Upper lobe of left lung (tissue), 6 donors: Measurements from ENCODE around the gene PKD2L1. TPM values are rescaled to one million over a fixed set of nuclear protein-coding genes. Genes with fewer than 3 reads are reported as not detected.
"Not testable (repeated sequence)": the region's sequence is repeated elsewhere in the genome, so short reads cannot be mapped to it uniquely, and the experiment has no call there.

Experiments used
- ATAC-seq, 2 donors: fragments of 200-7000 bp; cut with Tn5 transposase; one replicate each; pipeline ENCODE4 v1.9.1; 2022; ENCODE audit warnings: mild to moderate bottlenecking in 2 of 2, moderate library complexity in 2 of 2; ENCODE audit not compliant: low FRiP score in 2 of 2
- DNase-seq, 2 donors: peaks; one replicate each; pipeline ENCODE4 v3.0.0-alpha.2; 2019 to 2020
- H3K27ac ChIP-seq, 4 donors: fragments of 200-600 bp; sonication (generic); one replicate each; pipeline ENCODE4 v1.5.1; 2016 to 2019
- H3K27me3 ChIP-seq, 4 donors: fragments of 200-600 bp; sonication (generic); one replicate each; pipeline ENCODE4 v1.5.1; 2017 to 2019
- H3K36me3 ChIP-seq, 4 donors: fragments of 200-600 bp; sonication (generic); one replicate each; pipeline ENCODE4 v1.5.1; 2016 to 2019
- H3K4me1 ChIP-seq, 4 donors: fragments of 200-600 bp; sonication (generic); one replicate each; pipeline ENCODE4 v1.5.1; 2018 to 2019
- H3K4me3 ChIP-seq, 4 donors: fragments of 200-600 bp; sonication (generic); one replicate each; pipeline ENCODE4 v1.5.1; 2017 to 2019; ENCODE audit warnings: mild to moderate bottlenecking in 2 of 4, moderate library complexity in 1 of 4
- H3K9me3 ChIP-seq, 4 donors: fragments of 200-600 bp; sonication (generic); one replicate each; pipeline ENCODE4 v1.5.1; 2018 to 2019
- EP300 ChIP-seq, 4 donors: sonication (generic); formaldehyde crosslinking; IDR thresholded peaks; one replicate each; pipeline ENCODE4 v1.5.1; 2017; ENCODE audit warnings: antibody characterized with exemption in 4 of 4, control low read depth in 2 of 4
- POLR2A ChIP-seq, 4 donors: fragments of 450-650 bp; IDR thresholded peaks; one replicate each; pipeline ENCODE4 v1.5.1; 2016 to 2017; ENCODE audit warnings: antibody characterized with exemption in 4 of 4, mild to moderate bottlenecking in 2 of 4
- POLR2AphosphoS5 ChIP-seq, 2 donors: sonication (generic); formaldehyde crosslinking; IDR thresholded peaks; one replicate each; pipeline ENCODE4 v1.5.1; 2017; ENCODE audit warnings: antibody characterized with exemption in 2 of 2
- WGBS, 2 donors: methylation state at CpG; one replicate each; pipeline ENCODE4 v1.1.5; 2017 to 2018; 5-methylcytosine and 5-hydroxymethylcytosine counted together
- total RNA-seq, 6 donors: library from RNA; depleted of rRNA in 4 of 6; stranded (reverse); fragments of >200 nt in 4 of 6; gene quantifications; one replicate each; pipeline versions ENCODE4 v1.1.0 to v1.2.1, GENCODE V29; 2016 to 2021
- TF ChIP-seq, protein P1 (sequence below), 6 experiments: fragments of 450-650 bp in 4 of 6; fragments of 200-600 bp in 2 of 6; sonication (generic) in 2 of 6; IDR thresholded peaks; one replicate each; pipeline ENCODE4 v1.5.1; 2016 to 2019; ENCODE audit warnings: antibody characterized with exemption in 6 of 6
- donor health status: DM: no; HTN: no; CAD: no; lungs with moderate emphysema.
- donor health status: DM: no; HTN: yes; CAD: no; lungs with severe emphysema.

Gene PKD2L1
- 1 to 10 TPM in 5 of 6 donors, under 1 TPM in 1; 0.61 to 8.4 (median 2.0) TPM for total RNA-seq

DNA sequence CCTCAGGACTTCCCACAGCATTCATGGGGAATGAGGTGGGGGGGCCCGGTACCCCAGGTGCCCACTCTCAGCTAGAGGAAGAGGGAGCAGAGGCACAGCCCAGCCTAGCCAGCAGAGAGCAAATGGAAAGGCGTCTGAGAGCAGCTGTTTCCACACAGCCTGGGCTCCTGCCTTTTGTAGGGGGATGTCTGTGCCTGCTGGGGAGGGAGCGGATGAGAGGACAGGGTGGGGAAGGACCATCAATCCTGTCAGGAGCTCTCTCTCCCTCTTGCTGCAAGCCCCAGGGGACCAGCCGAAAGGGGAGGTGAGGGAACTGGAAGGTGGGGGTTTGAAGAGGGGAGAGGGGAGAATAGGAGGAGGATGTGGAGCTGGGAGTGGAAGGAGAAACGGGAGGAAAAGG is at the start of gene PKD2L1:
TSS of gene PKD2L1 (minus strand) at position 150 of the 400 bp plus-strand sequence. CDS start at position 25, 125 bp downstream.
- 67 to 87% methylated on average over 4 to 5 of the region's 5 CpGs for WGBS, 2 donors
- no peaks in the 10 kb centered on the region for H3K36me3 ChIP-seq
- DNase-seq (no peak), ATAC-seq (no peak)
- H3K4me3 ChIP-seq, result no peak within 1 kb of the TSS
- H3K27ac ChIP-seq, result no peak within 1 kb of the TSS
- TF ChIP-seq, protein P1, sequence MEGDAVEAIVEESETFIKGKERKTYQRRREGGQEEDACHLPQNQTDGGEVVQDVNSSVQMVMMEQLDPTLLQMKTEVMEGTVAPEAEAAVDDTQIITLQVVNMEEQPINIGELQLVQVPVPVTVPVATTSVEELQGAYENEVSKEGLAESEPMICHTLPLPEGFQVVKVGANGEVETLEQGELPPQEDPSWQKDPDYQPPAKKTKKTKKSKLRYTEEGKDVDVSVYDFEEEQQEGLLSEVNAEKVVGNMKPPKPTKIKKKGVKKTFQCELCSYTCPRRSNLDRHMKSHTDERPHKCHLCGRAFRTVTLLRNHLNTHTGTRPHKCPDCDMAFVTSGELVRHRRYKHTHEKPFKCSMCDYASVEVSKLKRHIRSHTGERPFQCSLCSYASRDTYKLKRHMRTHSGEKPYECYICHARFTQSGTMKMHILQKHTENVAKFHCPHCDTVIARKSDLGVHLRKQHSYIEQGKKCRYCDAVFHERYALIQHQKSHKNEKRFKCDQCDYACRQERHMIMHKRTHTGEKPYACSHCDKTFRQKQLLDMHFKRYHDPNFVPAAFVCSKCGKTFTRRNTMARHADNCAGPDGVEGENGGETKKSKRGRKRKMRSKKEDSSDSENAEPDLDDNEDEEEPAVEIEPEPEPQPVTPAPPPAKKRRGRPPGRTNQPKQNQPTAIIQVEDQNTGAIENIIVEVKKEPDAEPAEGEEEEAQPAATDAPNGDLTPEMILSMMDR (IDR thresholded peaks at IDR 0.05), result no peak
- no peak for TF ChIP-seq POLR2A (IDR thresholded peaks at IDR 0.05)
- TF ChIP-seq POLR2AphosphoS5 (IDR thresholded peaks at IDR 0.05), result no peak
- TF ChIP-seq EP300 (IDR thresholded peaks at IDR 0.05), result no peak
- no peaks in the 10 kb centered on the region for H3K9me3 ChIP-seq
- H3K4me1 ChIP-seq, result peaks cover 0 to 16% (median 4%) of the 10 kb centered on the region in 4 donors
- no peaks in the 10 kb centered on the region for H3K27me3 ChIP-seq

DNA sequence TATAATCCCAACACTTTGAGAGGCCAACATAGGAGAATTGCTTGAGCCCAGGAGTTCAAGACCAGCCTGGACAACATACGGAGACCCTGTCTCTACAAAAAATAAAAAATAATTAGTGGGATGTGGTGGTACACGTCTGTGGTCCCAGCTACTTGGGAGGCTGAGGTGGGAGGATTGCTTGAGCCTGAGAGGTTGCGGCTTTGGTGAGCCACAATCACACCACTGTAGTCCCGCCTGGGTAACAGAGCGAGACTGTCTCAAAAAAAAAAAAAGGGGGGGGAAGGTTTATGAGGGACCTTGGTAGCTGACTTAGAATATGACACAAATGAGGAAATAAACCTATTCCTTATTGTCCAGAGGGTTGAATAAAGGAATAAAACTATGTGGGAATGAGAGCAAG is 47.8 kb upstream of the PKD2L1 start:
- Histone ChIP-seq H3K27me3 (no peaks in the 10 kb centered on the region), H3K36me3 (peaks cover 0 to 14% (median 8%) of the 10 kb centered on the region in 4 donors), H3K4me3 (no peak overlapping the region), H3K4me1 (peaks cover 16 to 19% (median 18%) of the 10 kb centered on the region in 4 donors), H3K27ac (peak overlapping the region in 1 of 4 donors; percentile 20), H3K9me3 (no peaks in the 10 kb centered on the region)
- WGBS, 2 donors, result 82 to 92% methylated on average over 5 of the region's 5 CpGs
- ATAC-seq (no peak), DNase-seq (no peak)
- TF ChIP-seq POLR2AphosphoS5 (IDR thresholded peaks at IDR 0.05), result no peak
- TF ChIP-seq, protein P1 (IDR thresholded peaks at IDR 0.05), result no peak
- TF ChIP-seq POLR2A (IDR thresholded peaks at IDR 0.05), result no peak
- no peak for TF ChIP-seq EP300 (IDR thresholded peaks at IDR 0.05)

DNA sequence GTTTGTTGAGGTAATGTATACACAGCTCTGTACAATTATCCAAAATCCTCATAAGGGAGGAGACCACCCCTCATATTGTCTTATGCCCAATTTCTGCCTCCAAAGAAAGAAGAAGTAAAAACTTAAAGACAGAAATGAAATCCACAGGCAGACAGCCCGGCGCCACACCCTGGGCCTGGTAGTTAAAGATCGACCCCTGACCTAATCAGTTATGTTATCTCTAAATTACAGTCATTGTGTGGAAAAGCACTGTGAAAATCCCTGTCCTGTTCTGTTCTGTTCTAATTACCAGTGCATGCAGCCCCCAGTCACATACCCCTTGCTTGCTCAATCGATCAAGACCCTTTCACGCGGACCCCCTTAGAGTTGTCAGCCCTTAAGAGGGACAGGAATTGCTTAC is 46.6 kb upstream of the PKD2L1 start:
- peaks cover 28 to 31% (median 29%) of the 10 kb centered on the region in 4 donors for H3K4me1 ChIP-seq
- not testable (repeated sequence) for H3K4me3 ChIP-seq, H3K27me3 ChIP-seq, H3K9me3 ChIP-seq, ATAC-seq, DNase-seq, H3K36me3 ChIP-seq
- 86 to 89% methylated on average over 6 of the region's 6 CpGs for WGBS, 2 donors
- peak overlapping the region in 1 of 4 donors; percentile 3 for H3K27ac ChIP-seq

DNA sequence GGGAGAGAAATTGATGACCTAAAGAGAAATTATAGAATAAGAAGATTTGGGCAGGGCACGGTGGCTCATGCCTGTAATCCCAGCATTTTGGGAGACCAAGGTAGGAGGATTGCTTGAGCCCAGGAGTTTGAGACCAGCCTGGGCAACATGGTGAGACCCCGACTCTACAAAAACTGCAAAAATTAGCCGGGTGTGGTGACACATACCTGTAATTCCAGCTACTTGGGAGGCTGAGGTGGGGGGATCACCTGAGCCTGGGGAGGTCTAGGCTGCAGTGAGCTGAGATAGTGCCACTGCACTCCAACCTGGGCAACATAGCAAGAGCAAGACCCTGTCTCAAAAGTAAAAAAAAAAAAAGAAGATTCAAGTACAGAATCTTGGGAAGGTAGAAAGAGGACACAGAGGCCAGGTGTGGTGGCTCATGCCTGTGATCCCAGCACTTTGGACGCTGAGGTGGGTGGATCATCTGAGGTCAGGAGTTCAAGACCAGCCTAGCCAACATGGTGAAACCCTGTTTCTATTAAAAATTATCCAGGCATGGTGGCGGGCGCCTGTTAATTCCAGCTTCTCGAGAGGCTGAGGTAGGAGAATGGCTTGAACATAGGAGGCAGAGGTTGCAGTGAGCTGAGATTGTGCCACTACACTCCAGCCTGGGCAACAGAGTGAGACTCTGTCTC is 44.8 kb upstream of the PKD2L1 start:
- peak overlapping the region in 3 of 4 donors; percentile 44 to 66 (median 65) for H3K4me3 ChIP-seq
- peak overlapping the region; percentile 93 to 98 (median 94) for H3K27ac ChIP-seq

DNA sequence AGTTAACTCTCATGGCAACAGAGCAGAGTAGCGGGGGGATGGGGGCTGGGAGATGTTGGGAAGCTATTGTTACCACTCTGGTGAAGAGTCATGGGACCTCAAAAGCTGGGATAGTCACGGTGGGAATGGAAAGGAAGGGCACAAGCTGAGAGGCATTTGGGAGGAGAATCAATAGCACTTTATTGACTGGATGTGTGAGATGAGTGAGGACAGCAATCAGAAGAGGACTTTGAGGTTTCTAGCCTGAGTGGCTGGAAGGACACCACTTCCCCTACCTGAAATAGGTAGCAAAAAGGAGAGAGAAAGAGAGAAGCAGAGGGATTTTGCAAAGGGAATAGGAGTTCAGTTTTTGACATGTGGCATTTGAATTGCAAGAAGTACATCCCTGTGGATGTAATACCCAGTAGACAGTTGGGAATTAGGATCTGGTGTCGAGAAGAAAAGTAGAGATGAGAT is 44.2 kb upstream of the PKD2L1 start:
- TF ChIP-seq POLR2A (IDR thresholded peaks at IDR 0.05), result peak in 1 of 4 donors; percentile 22
- no peak for TF ChIP-seq EP300 (IDR thresholded peaks at IDR 0.05)
- TF ChIP-seq, protein P1 (IDR thresholded peaks at IDR 0.05), result no peak
- peak in 1 of 2 donors; percentile 3 for TF ChIP-seq POLR2AphosphoS5 (IDR thresholded peaks at IDR 0.05)
- Histone ChIP-seq H3K36me3 (no peaks in the 10 kb centered on the region), H3K9me3 (no peaks in the 10 kb centered on the region), H3K27ac (peak overlapping the region; percentile 93 to 98 (median 94)), H3K4me1 (peaks cover 42 to 50% (median 45%) of the 10 kb centered on the region in 4 donors), H3K4me3 (peak overlapping the region; percentile 4 to 66 (median 54)), H3K27me3 (no peaks in the 10 kb centered on the region)
- ATAC-seq (no peak), DNase-seq (no peak)
- WGBS, 2 donors, result 19 to 25% methylated on average over 3 of the region's 3 CpGs

More for the DNA sequence above, 44.8 kb upstream of the PKD2L1 start:
- H3K9me3 ChIP-seq, H3K27me3 ChIP-seq, DNase-seq, ATAC-seq, H3K36me3 ChIP-seq: not testable (repeated sequence)
- peaks cover 42 to 49% (median 45%) of the 10 kb centered on the region in 4 donors for H3K4me1 ChIP-seq
- WGBS, 2 donors, result 55 to 61% methylated on average over 7 of the region's 7 CpGs
